Thoracic aorta (tissue), 2 donors: ENCODE data around the gene BRSK2. TPM values are rescaled to one million over a fixed set of nuclear protein-coding genes. Genes with fewer than 3 reads are reported as not detected.

Source experiments
- ATAC-seq: fragments of 150-250 bp; one replicate; pipeline ENCODE4 v1.8.0; 2017; ENCODE audit warnings: low read depth; ENCODE audit not compliant: insufficient number of reproducible peaks, low FRiP score
- DNase-seq: peaks from one replicate; pipeline ENCODE4 v3.0.0-alpha.2; 2020; ENCODE audit warnings: low spot score
- H3K27ac ChIP-seq, 2 donors: fragments of 200-600 bp; sonication (generic); 1 replicate in 1 of 2; 2 replicates in 1 of 2; pipeline ENCODE4 v1.5.1; 2016; ENCODE audit warnings: mild to moderate bottlenecking in 2 of 2, moderate library complexity in 2 of 2
- H3K27me3 ChIP-seq: fragments of 200-600 bp; sonication (generic); replicated peaks from 2 replicates; pipeline ENCODE4 v1.6.0; 2016; ENCODE audit warnings: mild to moderate bottlenecking; ENCODE audit not compliant: insufficient read depth
- H3K36me3 ChIP-seq: fragments of 200-600 bp; sonication (generic); one replicate; pipeline ENCODE4 v1.5.1; 2016
- H3K4me1 ChIP-seq, 2 donors: fragments of 200-600 bp; sonication (generic); 1 replicate in 1 of 2; 2 replicates in 1 of 2; pipeline versions ENCODE4 v1.5.1 to v1.6.0; 2016; ENCODE audit warnings: low read depth in 2 of 2, mild to moderate bottlenecking in 1 of 2; ENCODE audit not compliant: control insufficient read depth in 1 of 2
- H3K4me3 ChIP-seq: fragments of 200-600 bp; sonication (generic); 2 replicates; pipeline ENCODE4 v1.5.1; 2016; ENCODE audit warnings: mild to moderate bottlenecking
- H3K9me3 ChIP-seq: fragments of 200-600 bp; sonication (generic); 2 replicates; pipeline ENCODE4 v1.5.1; 2016
- total RNA-seq, 2 donors: library from RNA; depleted of rRNA; stranded (reverse); fragments of >200 nt; gene quantifications; one replicate each; pipeline versions ENCODE4 v1.1.0 to v1.2.3, GENCODE V29; 2016
- TF ChIP-seq, protein P1 (sequence below): fragments of 200-600 bp; sonication (generic); IDR thresholded peaks from one replicate; pipeline ENCODE4 v1.5.1; 2019; ENCODE audit warnings: antibody characterized with exemption

The BRSK2 gene
- total RNA-seq, 2 donors from 2014 or later, result 1.2 TPM; not detected in 1

DNA sequence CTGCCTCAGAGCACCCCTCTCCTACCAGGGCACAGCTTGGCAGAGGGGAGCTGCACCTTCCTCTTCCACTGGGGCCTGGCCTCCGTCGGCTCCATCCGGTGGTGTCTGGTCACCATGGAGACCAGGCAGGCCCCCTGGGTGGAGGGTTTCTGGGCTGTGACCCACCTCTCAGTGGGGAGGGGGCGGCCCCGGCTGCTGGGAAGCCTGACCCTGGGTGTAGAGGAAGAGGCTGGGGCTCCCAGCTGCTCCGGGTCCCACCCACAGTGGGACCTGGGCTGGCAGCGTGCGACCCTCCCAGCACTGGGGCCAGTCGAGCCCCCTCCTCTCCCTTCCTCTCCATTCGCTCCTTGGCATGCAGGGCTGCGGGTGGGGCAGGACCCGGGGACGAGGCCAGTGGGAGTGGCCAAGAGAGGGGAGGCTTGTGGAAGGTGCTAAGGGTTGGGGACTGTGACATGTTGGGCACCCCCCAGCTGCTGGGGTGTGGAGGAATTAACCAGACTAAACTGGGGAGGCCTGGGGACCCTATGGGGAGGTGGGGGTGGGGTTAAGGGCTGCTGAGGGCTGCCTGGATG lies 46.8 kb downstream of the BRSK2 start:
- ATAC-seq (no peak), DNase-seq (no peak)
- H3K4me1 ChIP-seq, result no peaks in the 10 kb centered on the region
- H3K27ac ChIP-seq, result no peak overlapping the region
- no peaks in the 10 kb centered on the region for H3K27me3 ChIP-seq
- TF ChIP-seq, protein P1, sequence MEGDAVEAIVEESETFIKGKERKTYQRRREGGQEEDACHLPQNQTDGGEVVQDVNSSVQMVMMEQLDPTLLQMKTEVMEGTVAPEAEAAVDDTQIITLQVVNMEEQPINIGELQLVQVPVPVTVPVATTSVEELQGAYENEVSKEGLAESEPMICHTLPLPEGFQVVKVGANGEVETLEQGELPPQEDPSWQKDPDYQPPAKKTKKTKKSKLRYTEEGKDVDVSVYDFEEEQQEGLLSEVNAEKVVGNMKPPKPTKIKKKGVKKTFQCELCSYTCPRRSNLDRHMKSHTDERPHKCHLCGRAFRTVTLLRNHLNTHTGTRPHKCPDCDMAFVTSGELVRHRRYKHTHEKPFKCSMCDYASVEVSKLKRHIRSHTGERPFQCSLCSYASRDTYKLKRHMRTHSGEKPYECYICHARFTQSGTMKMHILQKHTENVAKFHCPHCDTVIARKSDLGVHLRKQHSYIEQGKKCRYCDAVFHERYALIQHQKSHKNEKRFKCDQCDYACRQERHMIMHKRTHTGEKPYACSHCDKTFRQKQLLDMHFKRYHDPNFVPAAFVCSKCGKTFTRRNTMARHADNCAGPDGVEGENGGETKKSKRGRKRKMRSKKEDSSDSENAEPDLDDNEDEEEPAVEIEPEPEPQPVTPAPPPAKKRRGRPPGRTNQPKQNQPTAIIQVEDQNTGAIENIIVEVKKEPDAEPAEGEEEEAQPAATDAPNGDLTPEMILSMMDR, result no peak
- no peak overlapping the region for H3K4me3 ChIP-seq
- no peaks in the 10 kb centered on the region for H3K36me3 ChIP-seq
- H3K9me3 ChIP-seq, result no peaks in the 10 kb centered on the region

DNA sequence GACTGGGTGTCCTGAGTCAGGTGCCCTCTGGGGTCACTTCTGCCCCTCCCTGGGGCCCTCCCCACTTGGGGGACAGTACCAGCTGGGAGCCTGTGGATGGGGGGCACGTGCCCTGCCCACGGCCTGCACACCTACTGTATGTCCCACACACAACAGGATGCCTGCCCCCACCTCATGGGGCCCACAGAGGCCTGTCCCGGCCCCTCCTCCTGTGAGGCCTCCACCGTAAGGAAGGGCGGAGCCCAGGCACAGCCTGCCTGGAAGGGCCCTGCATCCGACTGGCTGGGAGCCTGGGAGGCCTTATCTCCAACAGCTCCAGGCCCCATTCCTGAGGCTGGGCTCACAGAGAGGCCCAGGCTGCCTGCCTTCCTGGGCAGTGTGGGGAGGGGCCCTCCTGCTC lies 47.8 kb downstream of the BRSK2 start:
- no peak for ATAC-seq
- no peaks in the 10 kb centered on the region for H3K4me1 ChIP-seq
- no peaks in the 10 kb centered on the region for H3K36me3 ChIP-seq
- no peak for DNase-seq
- H3K27me3 ChIP-seq, result no peaks in the 10 kb centered on the region
- no peaks in the 10 kb centered on the region for H3K9me3 ChIP-seq
- H3K4me3 ChIP-seq, result no peak overlapping the region
- no peak overlapping the region for H3K27ac ChIP-seq
- TF ChIP-seq, protein P1, result no peak

- no peak overlapping the region for H3K4me3 ChIP-seq
- H3K36me3 ChIP-seq, result no peaks in the 10 kb centered on the region
- H3K4me1 ChIP-seq, result no peaks in the 10 kb centered on the region
- ATAC-seq (no peak), DNase-seq (no peak)
- TF ChIP-seq, protein P1, result no peak
- no peak overlapping the region for H3K27ac ChIP-seq
- H3K27me3 ChIP-seq, result no peaks in the 10 kb centered on the region
- H3K9me3 ChIP-seq, result no peaks in the 10 kb centered on the region
These were observed 48.7 kb downstream of the BRSK2 start for GRCh38 chr11:1438261-1438966.

GRCh38 chr11:1438967-1439330 lies 49.2 kb downstream of the BRSK2 start:
- no peaks in the 10 kb centered on the region for H3K4me1 ChIP-seq
- H3K36me3 ChIP-seq, result no peaks in the 10 kb centered on the region
- ATAC-seq (no peak), DNase-seq (no peak)
- no peaks in the 10 kb centered on the region for H3K27me3 ChIP-seq
- no peak overlapping the region for H3K4me3 ChIP-seq
- TF ChIP-seq, protein P1, result no peak
- no peak overlapping the region for H3K27ac ChIP-seq
- no peaks in the 10 kb centered on the region for H3K9me3 ChIP-seq

- H3K36me3 ChIP-seq, result no peaks in the 10 kb centered on the region
- no peak overlapping the region for H3K27ac ChIP-seq
- H3K9me3 ChIP-seq, result no peaks in the 10 kb centered on the region
- no peak overlapping the region for H3K4me3 ChIP-seq
- H3K4me1 ChIP-seq, result no peaks in the 10 kb centered on the region
- no peak for DNase-seq
- H3K27me3 ChIP-seq, result no peaks in the 10 kb centered on the region
- no peak for ATAC-seq
- TF ChIP-seq, protein P1, result no peak
These were observed 49.6 kb downstream of the BRSK2 start for GRCh38 chr11:1439341-1439740.
